A673 (cell line): Measurements from ENCODE around the gene KCND3.

ENCODE experiments used
- CTCF ChIP-seq: fragments of 300-800, 200-600 bp; sonication (generic); conservative IDR thresholded peaks from 2 replicates; pipeline ENCODE4 v1.5.1; 2017; ENCODE audit warnings: low read depth, mild to moderate bottlenecking, antibody characterized with exemption, low read length, moderate library complexity, mixed read lengths
- EZH2 ChIP-seq: fragments of 200-600 bp; sonication (generic); IDR thresholded peaks from 2 replicates; pipeline ENCODE4 v1.6.1; 2017; ENCODE audit warnings: borderline replicate concordance, low read depth, mild to moderate bottlenecking, mixed read lengths, antibody characterized with exemption, low read length; ENCODE audit not compliant: poor library complexity, severe bottlenecking

GRCh38 chr1:111976332-111976731 lies 13.1 kb downstream of the KCND3 start:
- TF ChIP-seq CTCF (no peak), EZH2 (no peak)
